Activated CD4-positive, alpha-beta memory T cell treated with anti-CD3 and anti-CD28 coated beads, Interleukin-2, amount 10 ng/mL, durations not matched to agents 7 days and 5 days (primary cell): ENCODE measurements around the gene CDK2AP2. TPM values are rescaled to one million over a fixed set of nuclear protein-coding genes. Genes with fewer than 3 reads are reported as not detected.

Experiments used
- CTCF ChIA-PET: fragments of 350-600 bp; sonication (Branson Sonifier 250); formaldehyde crosslinking; loops from one replicate; lab custom pipeline; 2021; ENCODE audit warnings: antibody characterized with exemption, inconsistent platforms; lab: Charles Lee
- POLR2A ChIA-PET: fragments of 350-600 bp; sonication (Branson Sonifier 250); formaldehyde crosslinking; loops from one replicate; lab custom pipeline; 2021; ENCODE audit warnings: antibody characterized with exemption; lab: Charles Lee
- DNase-seq: peaks from one replicate; pipeline ENCODE4 v3.0.0-alpha.2; 2020
- H3K27ac Mint-ChIP-seq: one replicate; pipeline ENCODE4 v1.8.0; 2021; ENCODE audit warnings: mild to moderate bottlenecking, mixed read lengths
- H3K27me3 Mint-ChIP-seq: one replicate; pipeline ENCODE4 v1.8.0; 2021; ENCODE audit warnings: mixed read lengths
- H3K36me3 Mint-ChIP-seq: one replicate; pipeline ENCODE4 v1.8.0; 2021; ENCODE audit warnings: low read depth, mixed read lengths
- H3K4me1 Mint-ChIP-seq: one replicate; pipeline ENCODE4 v1.8.0; 2021; ENCODE audit warnings: mixed read lengths
- H3K4me3 Mint-ChIP-seq: one replicate; pipeline ENCODE4 v1.8.0; 2021; ENCODE audit warnings: mild to moderate bottlenecking, mixed read lengths
- H3K9me3 Mint-ChIP-seq: one replicate; pipeline ENCODE4 v1.8.0; 2021; ENCODE audit warnings: mixed read lengths
- total RNA-seq, 2 experiments: library from RNA; stranded (reverse); gene quantifications; one replicate each; pipeline ENCODE4 v1.2.3, GENCODE V29; 2021

The CDK2AP2 gene
- total RNA-seq, 2 experiments from 2014 or later: 116 to 119 TPM

- DNase-seq: no peak
- Mint-ChIP-seq H3K36me3 (peaks cover 3% of the 10 kb centered on the region), H3K4me1 (no peaks in the 10 kb centered on the region), H3K4me3 (no peak overlapping the region), H3K9me3 (peaks cover 10% of the 10 kb centered on the region), H3K27me3 (peaks cover 1% of the 10 kb centered on the region), H3K27ac (no peak overlapping the region)
- ChIA-PET CTCF (interaction anchor here (0.7 kb wide), 1 partner anchor 134 kb away, joined by 3 read pairs; no protein-coding TSS in a partner anchor), POLR2A (no interaction called here)
Measured at GRCh38 chr11:67538823-67539505, 31.0 kb upstream of the CDK2AP2 start.

- peaks cover 15% of the 10 kb centered on the region for H3K9me3 Mint-ChIP-seq
- peaks cover 5% of the 10 kb centered on the region for H3K36me3 Mint-ChIP-seq
- ChIA-PET CTCF (interaction anchor here (0.7 kb wide), 1 partner anchor 134 kb away, joined by 3 read pairs; no protein-coding TSS in a partner anchor), POLR2A (no interaction called here)
- H3K4me1 Mint-ChIP-seq: no peaks in the 10 kb centered on the region
- DNase-seq: no peak
- peaks cover 4% of the 10 kb centered on the region for H3K27me3 Mint-ChIP-seq
- H3K4me3 Mint-ChIP-seq: no peak overlapping the region
- H3K27ac Mint-ChIP-seq: no peak overlapping the region
Measured at GRCh38 chr11:67538306-67538705, 30.3 kb upstream of the CDK2AP2 start.

- Mint-ChIP-seq H3K27ac (no peak overlapping the region), H3K4me3 (no peak overlapping the region), H3K27me3 (peaks cover 4% of the 10 kb centered on the region), H3K36me3 (peaks cover 5% of the 10 kb centered on the region), H3K9me3 (peaks cover 20% of the 10 kb centered on the region), H3K4me1 (no peaks in the 10 kb centered on the region)
- ChIA-PET POLR2A (no interaction called here), CTCF (no interaction called here)
- DNase-seq: no peak
Measured at GRCh38 chr11:67535561-67535960, 27.6 kb upstream of the CDK2AP2 start.

GRCh38 chr11:67534070-67534679 is 26.2 kb upstream of the CDK2AP2 start:
- POLR2A ChIA-PET: no interaction called here
- peaks cover 5% of the 10 kb centered on the region for H3K36me3 Mint-ChIP-seq

GRCh38 chr11:67532889-67533288 is 24.9 kb upstream of the CDK2AP2 start:
- CTCF ChIA-PET: no interaction called here
- Mint-ChIP-seq H3K27me3 (peaks cover 6% of the 10 kb centered on the region), H3K36me3 (peaks cover 5% of the 10 kb centered on the region), H3K4me3 (no peak overlapping the region), H3K4me1 (no peaks in the 10 kb centered on the region), H3K27ac (no peak overlapping the region), H3K9me3 (peaks cover 20% of the 10 kb centered on the region)
- POLR2A ChIA-PET: no interaction called here
- DNase-seq: no peak

More at GRCh38 chr11:67534070-67534679, 26.2 kb upstream of the CDK2AP2 start:
- peaks cover 6% of the 10 kb centered on the region for H3K27me3 Mint-ChIP-seq
- peaks cover 20% of the 10 kb centered on the region for H3K9me3 Mint-ChIP-seq
- H3K4me3 Mint-ChIP-seq: no peak overlapping the region
- CTCF ChIA-PET: no interaction called here
- H3K4me1 Mint-ChIP-seq: no peaks in the 10 kb centered on the region
- no peak overlapping the region for H3K27ac Mint-ChIP-seq
- DNase-seq: no peak

- POLR2A ChIA-PET: no interaction called here
- Mint-ChIP-seq H3K27me3 (peaks cover 9% of the 10 kb centered on the region), H3K9me3 (peaks cover 16% of the 10 kb centered on the region), H3K36me3 (peaks cover 5% of the 10 kb centered on the region), H3K27ac (no peak overlapping the region), H3K4me1 (no peaks in the 10 kb centered on the region), H3K4me3 (no peak overlapping the region)
- CTCF ChIA-PET: interaction anchor here (0.6 kb wide), 1 partner anchor 1330 kb away, joined by 3 read pairs; no protein-coding TSS in a partner anchor
- no peak for DNase-seq
Measured at GRCh38 chr11:67530282-67530592, 22.3 kb upstream of the CDK2AP2 start.

GRCh38 chr11:67528376-67528775 is 20.4 kb upstream of the CDK2AP2 start:
- H3K36me3 Mint-ChIP-seq: no peaks in the 10 kb centered on the region
- CTCF ChIA-PET: no interaction called here
- no peak overlapping the region for H3K4me3 Mint-ChIP-seq
- peaks cover 7% of the 10 kb centered on the region for H3K27me3 Mint-ChIP-seq
- H3K9me3 Mint-ChIP-seq: peaks cover 6% of the 10 kb centered on the region
- POLR2A ChIA-PET: no interaction called here
- no peak for DNase-seq
- no peaks in the 10 kb centered on the region for H3K4me1 Mint-ChIP-seq
- no peak overlapping the region for H3K27ac Mint-ChIP-seq

- Mint-ChIP-seq H3K9me3 (no peaks in the 10 kb centered on the region), H3K36me3 (no peaks in the 10 kb centered on the region), H3K4me1 (no peaks in the 10 kb centered on the region), H3K4me3 (no peak overlapping the region), H3K27ac (no peak overlapping the region), H3K27me3 (peaks cover 7% of the 10 kb centered on the region)
- ChIA-PET CTCF (no interaction called here), POLR2A (no interaction called here)
- no peak for DNase-seq
Measured at GRCh38 chr11:67525275-67525976, 17.5 kb upstream of the CDK2AP2 start.

GRCh38 chr11:67524480-67524808 is 16.5 kb upstream of the CDK2AP2 start:
- Mint-ChIP-seq H3K27ac (no peak overlapping the region), H3K36me3 (no peaks in the 10 kb centered on the region), H3K9me3 (no peaks in the 10 kb centered on the region), H3K4me1 (no peaks in the 10 kb centered on the region), H3K4me3 (no peak overlapping the region), H3K27me3 (peaks cover 7% of the 10 kb centered on the region)
- POLR2A ChIA-PET: no interaction called here
- no peak for DNase-seq
- CTCF ChIA-PET: no interaction called here

GRCh38 chr11:67523556-67524479 is 15.9 kb upstream of the CDK2AP2 start:
- no peaks in the 10 kb centered on the region for H3K9me3 Mint-ChIP-seq
- no peak for DNase-seq
- no peak overlapping the region for H3K27ac Mint-ChIP-seq
- peaks cover 5% of the 10 kb centered on the region for H3K27me3 Mint-ChIP-seq
- ChIA-PET CTCF (no interaction called here), POLR2A (no interaction called here)
- no peaks in the 10 kb centered on the region for H3K4me1 Mint-ChIP-seq
- H3K4me3 Mint-ChIP-seq: no peak overlapping the region
- H3K36me3 Mint-ChIP-seq: no peaks in the 10 kb centered on the region

- H3K36me3 Mint-ChIP-seq: no peaks in the 10 kb centered on the region
- H3K4me3 Mint-ChIP-seq: no peak within 1 kb of the TSS
- POLR2A ChIA-PET: no interaction called here
- H3K9me3 Mint-ChIP-seq: no peaks in the 10 kb centered on the region
- no peaks in the 10 kb centered on the region for H3K4me1 Mint-ChIP-seq
- CTCF ChIA-PET: no interaction called here
- peaks cover 5% of the 10 kb centered on the region for H3K27me3 Mint-ChIP-seq
- no peak within 1 kb of the TSS for H3K27ac Mint-ChIP-seq
- no peak for DNase-seq
Measured at GRCh38 chr11:67522844-67523555, 15.0 kb upstream of the CDK2AP2 start, which contains the start of gene CABP2. Gene CABP2, minus strand, starts transcription at chr11:67523446. Its CDS starts 120 bp downstream, at chr11:67523326.

- DNase-seq: no peak
- H3K4me3 Mint-ChIP-seq: no peak overlapping the region
- no peak overlapping the region for H3K27ac Mint-ChIP-seq
- H3K4me1 Mint-ChIP-seq: no peaks in the 10 kb centered on the region
- H3K9me3 Mint-ChIP-seq: no peaks in the 10 kb centered on the region
- H3K36me3 Mint-ChIP-seq: no peaks in the 10 kb centered on the region
- POLR2A ChIA-PET: no interaction called here
- CTCF ChIA-PET: no interaction called here
- peaks cover 2% of the 10 kb centered on the region for H3K27me3 Mint-ChIP-seq
Measured at GRCh38 chr11:67522338-67522737, 14.4 kb upstream of the CDK2AP2 start.
